Eye (tissue), 1 donor: ENCODE data around the gene GRIK2.
A peak's percentile ranks its signal among the peaks of the same experiment; 100 is the strongest.

ENCODE experiments used
- DNase-seq: peaks from one replicate; pipeline ENCODE4 v3.0.0-alpha.2; 2015

The GRIK2 gene

GRCh38 chr6:101400326-101401135, 7.0 kb downstream of the GRIK2 start:
- peak; percentile 46 for DNase-seq

- DNase-seq = no peak
Observed at GRCh38 chr6:101401171-101401570, 7.7 kb downstream of the GRIK2 start.

- DNase-seq = peak; percentile 89
Observed at GRCh38 chr6:101401792-101402621, 8.5 kb downstream of the GRIK2 start.

GRCh38 chr6:101402622-101403031, 9.1 kb downstream of the GRIK2 start:
- DNase-seq = peak; percentile 80

- peak; percentile 62 for DNase-seq
Observed at GRCh38 chr6:101403216-101403945, 9.9 kb downstream of the GRIK2 start.

GRCh38 chr6:101404775-101405174, 11.3 kb downstream of the GRIK2 start:
- no peak for DNase-seq

- no peak for DNase-seq
Observed at GRCh38 chr6:101413773-101414172, 20.3 kb downstream of the GRIK2 start.

- no peak for DNase-seq
Observed at GRCh38 chr6:101417900-101418299, 24.4 kb downstream of the GRIK2 start.

- no peak for DNase-seq
Observed at GRCh38 chr6:101422251-101422650, 28.7 kb downstream of the GRIK2 start.

GRCh38 chr6:101422811-101423210, 29.3 kb downstream of the GRIK2 start:
- peak; percentile 44 for DNase-seq

GRCh38 chr6:101429270-101429669, 35.8 kb downstream of the GRIK2 start:
- DNase-seq = no peak

- no peak for DNase-seq
Observed at GRCh38 chr6:101429845-101430244, 36.3 kb downstream of the GRIK2 start.

- DNase-seq = no peak
Observed at GRCh38 chr6:101433141-101433540, 39.6 kb downstream of the GRIK2 start.

GRCh38 chr6:101434601-101435000, 41.1 kb downstream of the GRIK2 start:
- no peak for DNase-seq

GRCh38 chr6:101435038-101435437, 41.5 kb downstream of the GRIK2 start:
- no peak for DNase-seq

- DNase-seq = no peak
Observed at GRCh38 chr6:101439790-101440189, 46.3 kb downstream of the GRIK2 start.

- DNase-seq = no peak
Observed at GRCh38 chr6:101443315-101443714, 49.8 kb downstream of the GRIK2 start.

- no peak for DNase-seq
Observed at GRCh38 chr6:101444717-101445116, 51.2 kb downstream of the GRIK2 start.

GRCh38 chr6:101445527-101445926, 52.0 kb downstream of the GRIK2 start:
- DNase-seq = no peak

GRCh38 chr6:101450901-101451300, 57.4 kb downstream of the GRIK2 start:
- no peak for DNase-seq

- no peak for DNase-seq
Observed at GRCh38 chr6:101451981-101452380, 58.5 kb downstream of the GRIK2 start.

GRCh38 chr6:101453221-101453620, 59.7 kb downstream of the GRIK2 start:
- peak; percentile 42 for DNase-seq

GRCh38 chr6:101454106-101454676, 60.7 kb downstream of the GRIK2 start:
- peak; percentile 26 for DNase-seq
